Pons (tissue), 1 donor: Measurements from ENCODE around the gene EBNA1BP2.
"Not testable (repeated sequence)": the region's sequence is repeated elsewhere in the genome, so short reads cannot be mapped to it uniquely, and the experiment has no call there.

ENCODE experiments used
- DNase-seq: peaks from one replicate; pipeline ENCODE4 v3.0.0-alpha.2; 2016; ENCODE audit warnings: low spot score

EBNA1BP2 gene

GRCh38 chr1:43171876-43172526 lies at the start of gene EBNA1BP2, which contains the start of gene CFAP57:
Gene EBNA1BP2 (minus strand): TSS chr1:43172290. CDS start chr1:43172118, 172 bp downstream.
Gene CFAP57 (plus strand): TSS chr1:43172330. CDS start chr1:43172754, 424 bp downstream.
- peak; percentile 95 for DNase-seq

GRCh38 chr1:43221797-43222196 lies 49.7 kb upstream of the EBNA1BP2 start:
- no peak for DNase-seq

- peak; percentile 41 for DNase-seq
Observed at GRCh38 chr1:43220905-43221778, 49.1 kb upstream of the EBNA1BP2 start.

- DNase-seq: no peak
Observed at GRCh38 chr1:43217747-43218146, 45.7 kb upstream of the EBNA1BP2 start.

- no peak for DNase-seq
Observed at GRCh38 chr1:43214501-43215444, 42.7 kb upstream of the EBNA1BP2 start.

GRCh38 chr1:43208277-43208676 lies 36.2 kb upstream of the EBNA1BP2 start:
- not testable (repeated sequence) for DNase-seq

- DNase-seq: no peak
Observed at GRCh38 chr1:43207229-43207853, 35.3 kb upstream of the EBNA1BP2 start.

- no peak for DNase-seq
Observed at GRCh38 chr1:43206600-43207228, 34.6 kb upstream of the EBNA1BP2 start.

- no peak for DNase-seq
Observed at GRCh38 chr1:43205671-43206070, 33.6 kb upstream of the EBNA1BP2 start.

- no peak for DNase-seq
Observed at GRCh38 chr1:43204394-43204793, 32.3 kb upstream of the EBNA1BP2 start.

GRCh38 chr1:43203859-43204258 lies 31.8 kb upstream of the EBNA1BP2 start:
- no peak for DNase-seq

- no peak for DNase-seq
Observed at GRCh38 chr1:43199093-43199726, 27.1 kb upstream of the EBNA1BP2 start.

GRCh38 chr1:43197343-43198127 lies 25.4 kb upstream of the EBNA1BP2 start:
- DNase-seq: no peak

GRCh38 chr1:43194509-43194908 lies 22.4 kb upstream of the EBNA1BP2 start:
- DNase-seq: no peak

- DNase-seq: no peak
Observed at GRCh38 chr1:43188106-43188505, 16.0 kb upstream of the EBNA1BP2 start.

- no peak for DNase-seq
Observed at GRCh38 chr1:43184995-43185394, 12.9 kb upstream of the EBNA1BP2 start.

GRCh38 chr1:43184388-43184787 lies 12.3 kb upstream of the EBNA1BP2 start:
- DNase-seq: no peak

- DNase-seq: no peak
Observed at GRCh38 chr1:43177691-43178090, 5.6 kb upstream of the EBNA1BP2 start.

- no peak for DNase-seq
Observed at GRCh38 chr1:43174873-43175272, 2.8 kb upstream of the EBNA1BP2 start.

GRCh38 chr1:43172527-43172972 lies 460 bp upstream of the EBNA1BP2 start:
- DNase-seq: peak; percentile 81
